Measurements from ENCODE around the gene YIF1B.

Gene YIF1B

DNA sequence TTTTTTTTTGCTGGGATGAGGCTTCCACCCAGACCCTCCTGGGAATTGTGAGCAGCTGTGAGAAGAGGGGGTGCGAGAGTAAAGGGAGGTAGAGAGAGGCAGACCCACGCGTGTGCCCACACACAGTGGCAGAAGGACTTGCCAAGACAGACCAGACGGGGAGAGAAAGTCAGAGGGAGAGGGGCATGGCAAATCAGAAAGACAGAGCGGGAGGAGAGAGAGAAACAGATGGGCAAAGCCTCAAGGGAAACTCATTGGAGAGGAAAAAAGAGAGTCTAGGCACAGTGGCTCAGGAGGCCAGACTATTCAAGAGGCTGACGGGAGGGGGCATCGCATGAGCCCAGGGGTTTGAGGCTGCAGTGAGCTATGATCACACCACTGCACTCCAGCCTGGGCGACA, 36.9 kb upstream of the YIF1B start:
- H3K9me3 ChIP-seq (replicated peaks; ENCODE audit: insufficient read depth, low read length) = no peaks in the 10 kb centered on the region
- no peaks in the 10 kb centered on the region for H3K79me2 ChIP-seq (ENCODE audit: low read length)
- no peaks in the 10 kb centered on the region for H3F3A ChIP-seq (ENCODE audit: insufficient read depth, low read length)
- no peaks in the 10 kb centered on the region for H3K4me1 ChIP-seq (ENCODE audit: low read length)
- H3K27ac ChIP-seq (ENCODE audit: low read length) = no peak overlapping the region
- no peak overlapping the region for H3K4me2 ChIP-seq (ENCODE audit: low read depth, low read length)
- H3K36me3 ChIP-seq (replicated peaks; ENCODE audit: insufficient read depth, low read length) = no peaks in the 10 kb centered on the region
- no peak overlapping the region for H3K9ac ChIP-seq (ENCODE audit: low read length)
- no peak overlapping the region for H3K4me3 ChIP-seq (ENCODE audit: low read length)
- DNase-seq = no peak
- H3K27me3 ChIP-seq (replicated peaks; ENCODE audit: insufficient read depth, low read length) = peaks cover 27% of the 10 kb centered on the region; the same call in 1 of the 2 replicates
- H3K9me2 ChIP-seq (replicated peaks; ENCODE audit: insufficient read depth, low read length) = no peaks in the 10 kb centered on the region
- no peak overlapping the region for H2AFZ ChIP-seq (ENCODE audit: low read length)
- no peaks in the 10 kb centered on the region for H4K20me1 ChIP-seq (ENCODE audit: insufficient read depth, low read length)
- TF ChIP-seq EZH2phosphoT487 (IDR thresholded peaks at IDR 0.05; ENCODE audit: low read length) (no peak), EZH2 (optimal IDR thresholded peaks at IDR 0.05; ENCODE audit: low read depth, low read length) (no peak)
- TF ChIP-seq, protein P1, sequence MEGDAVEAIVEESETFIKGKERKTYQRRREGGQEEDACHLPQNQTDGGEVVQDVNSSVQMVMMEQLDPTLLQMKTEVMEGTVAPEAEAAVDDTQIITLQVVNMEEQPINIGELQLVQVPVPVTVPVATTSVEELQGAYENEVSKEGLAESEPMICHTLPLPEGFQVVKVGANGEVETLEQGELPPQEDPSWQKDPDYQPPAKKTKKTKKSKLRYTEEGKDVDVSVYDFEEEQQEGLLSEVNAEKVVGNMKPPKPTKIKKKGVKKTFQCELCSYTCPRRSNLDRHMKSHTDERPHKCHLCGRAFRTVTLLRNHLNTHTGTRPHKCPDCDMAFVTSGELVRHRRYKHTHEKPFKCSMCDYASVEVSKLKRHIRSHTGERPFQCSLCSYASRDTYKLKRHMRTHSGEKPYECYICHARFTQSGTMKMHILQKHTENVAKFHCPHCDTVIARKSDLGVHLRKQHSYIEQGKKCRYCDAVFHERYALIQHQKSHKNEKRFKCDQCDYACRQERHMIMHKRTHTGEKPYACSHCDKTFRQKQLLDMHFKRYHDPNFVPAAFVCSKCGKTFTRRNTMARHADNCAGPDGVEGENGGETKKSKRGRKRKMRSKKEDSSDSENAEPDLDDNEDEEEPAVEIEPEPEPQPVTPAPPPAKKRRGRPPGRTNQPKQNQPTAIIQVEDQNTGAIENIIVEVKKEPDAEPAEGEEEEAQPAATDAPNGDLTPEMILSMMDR (IDR thresholded peaks at IDR 0.05; ENCODE audit: low read length) = no peak

DNA sequence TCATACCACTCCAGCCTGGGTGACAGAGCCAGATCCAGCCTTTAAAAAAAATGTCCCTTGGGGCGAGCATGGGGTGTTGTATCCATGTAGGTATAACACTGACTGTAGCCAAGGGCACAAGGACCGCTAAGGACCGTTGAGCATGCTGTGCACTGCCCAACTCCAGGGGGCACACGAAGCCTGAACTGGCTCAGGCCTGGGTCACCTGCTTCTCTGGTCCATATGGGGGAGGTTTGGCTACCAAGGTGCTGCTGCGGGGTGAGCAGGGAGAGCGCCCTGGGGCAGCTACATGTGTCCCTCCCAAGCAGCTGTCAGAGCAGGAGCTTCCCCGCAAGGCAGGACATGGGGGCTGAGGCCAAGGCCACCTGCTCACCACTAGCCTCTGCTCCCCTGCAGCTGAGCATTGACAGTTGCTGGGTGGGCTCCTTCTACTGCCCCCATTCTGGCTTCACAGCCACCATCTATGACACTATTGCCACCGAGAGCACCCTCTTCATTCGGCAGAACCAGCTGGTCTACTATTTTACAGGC, 36.2 kb upstream of the YIF1B start:
- H3K4me2 ChIP-seq (ENCODE audit: low read depth, low read length) = no peak overlapping the region
- H3K79me2 ChIP-seq (ENCODE audit: low read length) = no peaks in the 10 kb centered on the region
- no peaks in the 10 kb centered on the region for H3K9me2 ChIP-seq (replicated peaks; ENCODE audit: insufficient read depth, low read length)
- no peak overlapping the region for H2AFZ ChIP-seq (ENCODE audit: low read length)
- DNase-seq = no peak
- H3K9me3 ChIP-seq (replicated peaks; ENCODE audit: insufficient read depth, low read length) = no peaks in the 10 kb centered on the region
- TF ChIP-seq EZH2 (optimal IDR thresholded peaks at IDR 0.05; ENCODE audit: low read depth, low read length) (no peak), EZH2phosphoT487 (IDR thresholded peaks at IDR 0.05; ENCODE audit: low read length) (no peak)
- TF ChIP-seq, protein P1 (IDR thresholded peaks at IDR 0.05; ENCODE audit: low read length) = no peak
- H3K4me1 ChIP-seq (ENCODE audit: low read length) = no peaks in the 10 kb centered on the region
- no peak overlapping the region for H3K9ac ChIP-seq (ENCODE audit: low read length)
- no peaks in the 10 kb centered on the region for H3F3A ChIP-seq (ENCODE audit: insufficient read depth, low read length)
- H3K36me3 ChIP-seq (replicated peaks; ENCODE audit: insufficient read depth, low read length) = no peaks in the 10 kb centered on the region
- H3K4me3 ChIP-seq (ENCODE audit: low read length) = no peak overlapping the region
- no peaks in the 10 kb centered on the region for H4K20me1 ChIP-seq (ENCODE audit: insufficient read depth, low read length)
- no peak overlapping the region for H3K27ac ChIP-seq (ENCODE audit: low read length)
- H3K27me3 ChIP-seq (replicated peaks; ENCODE audit: insufficient read depth, low read length) = peaks cover 26% of the 10 kb centered on the region; the same call in 1 of the 2 replicates

DNA sequence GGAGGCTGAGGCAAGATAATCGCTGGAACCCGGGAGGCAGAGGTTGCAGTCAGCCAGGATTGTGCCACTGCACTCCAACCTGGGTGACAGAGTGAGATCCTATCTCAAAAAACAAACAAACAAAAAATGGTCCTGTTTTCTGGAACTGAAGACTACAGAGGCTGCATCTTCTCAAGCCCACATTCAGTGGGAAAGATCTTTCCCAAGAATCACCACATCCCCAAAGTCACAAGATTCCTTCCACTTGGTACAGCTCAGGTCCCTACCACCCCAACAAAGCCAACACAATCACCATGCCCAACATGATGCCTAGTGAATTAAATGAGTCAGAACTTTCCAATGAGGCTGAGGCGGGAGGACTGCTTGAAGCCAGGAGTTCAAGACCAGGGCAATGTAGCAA, 35.1 kb upstream of the YIF1B start:
- H3K4me3 ChIP-seq (ENCODE audit: low read length) = no peak overlapping the region
- no peaks in the 10 kb centered on the region for H3F3A ChIP-seq (ENCODE audit: insufficient read depth, low read length)
- H3K4me2 ChIP-seq (ENCODE audit: low read depth, low read length) = no peak overlapping the region
- H3K9ac ChIP-seq (ENCODE audit: low read length) = no peak overlapping the region
- no peaks in the 10 kb centered on the region for H3K9me3 ChIP-seq (replicated peaks; ENCODE audit: insufficient read depth, low read length)
- no peak overlapping the region for H2AFZ ChIP-seq (ENCODE audit: low read length)
- H3K27ac ChIP-seq (ENCODE audit: low read length) = no peak overlapping the region
- TF ChIP-seq, protein P1 (IDR thresholded peaks at IDR 0.05; ENCODE audit: low read length) = no peak
- TF ChIP-seq EZH2phosphoT487 (IDR thresholded peaks at IDR 0.05; ENCODE audit: low read length) = no peak
- TF ChIP-seq EZH2 (optimal IDR thresholded peaks at IDR 0.05; ENCODE audit: low read depth, low read length) = no peak
- H3K79me2 ChIP-seq (ENCODE audit: low read length) = no peaks in the 10 kb centered on the region
- H3K9me2 ChIP-seq (replicated peaks; ENCODE audit: insufficient read depth, low read length) = no peaks in the 10 kb centered on the region
- no peaks in the 10 kb centered on the region for H3K4me1 ChIP-seq (ENCODE audit: low read length)
- H3K27me3 ChIP-seq (replicated peaks; ENCODE audit: insufficient read depth, low read length) = peaks cover 16% of the 10 kb centered on the region; the same call in 1 of the 2 replicates
- H4K20me1 ChIP-seq (ENCODE audit: insufficient read depth, low read length) = no peaks in the 10 kb centered on the region
- DNase-seq = no peak
- no peaks in the 10 kb centered on the region for H3K36me3 ChIP-seq (replicated peaks; ENCODE audit: insufficient read depth, low read length)

Measured in MM.1S (cell line).